Effector memory CD8-positive, alpha-beta T cell (primary cell): ENCODE measurements around the gene SSBP3.

Source experiments
- ATAC-seq: fragments of 150-1000 bp; cut with Tn5 transposase; replicated peaks from 2 replicates; pipeline ENCODE4 v1.10.0; 2021; ENCODE audit warnings: mild to moderate bottlenecking, moderate library complexity
- DNase-seq, 3 experiments: peaks; one replicate each; pipeline ENCODE4 v3.0.0; 2021
- H3K27ac Mint-ChIP-seq, 2 donors: one replicate each; pipeline ENCODE4 v1.8.0; 2022; ENCODE audit warnings: mild to moderate bottlenecking in 2 of 2, mixed read lengths in 2 of 2, moderate library complexity in 2 of 2
- H3K27me3 Mint-ChIP-seq, 2 donors: one replicate each; pipeline ENCODE4 v1.8.0; 2022; ENCODE audit warnings: mixed read lengths in 2 of 2
- H3K36me3 Mint-ChIP-seq: one replicate; pipeline ENCODE4 v1.8.0; 2022; ENCODE audit warnings: mild to moderate bottlenecking, moderate library complexity, mixed read lengths; ENCODE audit not compliant: insufficient read depth
- H3K4me1 Mint-ChIP-seq, 2 donors: one replicate each; pipeline ENCODE4 v1.8.0; 2022; ENCODE audit warnings: low read depth in 2 of 2, mixed read lengths in 2 of 2
- H3K4me3 Mint-ChIP-seq, 2 donors: one replicate each; pipeline ENCODE4 v1.8.0; 2022; ENCODE audit warnings: mild to moderate bottlenecking in 2 of 2, mixed read lengths in 2 of 2, moderate library complexity in 2 of 2
- H3K9me3 Mint-ChIP-seq, 2 donors: one replicate each; pipeline ENCODE4 v1.8.0; 2022; ENCODE audit warnings: mixed read lengths in 2 of 2

SSBP3 gene

GRCh38 chr1:54275349-54275748, 130.8 kb downstream of the SSBP3 start:
- H3K4me3 Mint-ChIP-seq, result no peak overlapping the region
- peaks cover 23% of the 10 kb centered on the region for H3K36me3 Mint-ChIP-seq
- no peak for DNase-seq
- no peaks in the 10 kb centered on the region for H3K9me3 Mint-ChIP-seq
- no peak for ATAC-seq
- peak overlapping the region; percentile 91 to 95 for H3K27ac Mint-ChIP-seq
- H3K4me1 Mint-ChIP-seq, result peaks cover 34 to 45% of the 10 kb centered on the region in 2 donors
- no peaks in the 10 kb centered on the region for H3K27me3 Mint-ChIP-seq

GRCh38 chr1:54274881-54275280, 131.3 kb downstream of the SSBP3 start:
- no peak overlapping the region for H3K4me3 Mint-ChIP-seq
- H3K27ac Mint-ChIP-seq, result peak overlapping the region; percentile 91 to 95
- peaks cover 34 to 45% of the 10 kb centered on the region in 2 donors for H3K4me1 Mint-ChIP-seq
- ATAC-seq (no peak), DNase-seq (no peak)
- no peaks in the 10 kb centered on the region for H3K9me3 Mint-ChIP-seq
- peaks cover 23% of the 10 kb centered on the region for H3K36me3 Mint-ChIP-seq
- no peaks in the 10 kb centered on the region for H3K27me3 Mint-ChIP-seq

- H3K27ac Mint-ChIP-seq, result peak overlapping the region; percentile 91 to 95
- H3K36me3 Mint-ChIP-seq, result peaks cover 23% of the 10 kb centered on the region
- peaks cover 36 to 46% of the 10 kb centered on the region in 2 donors for H3K4me1 Mint-ChIP-seq
- H3K9me3 Mint-ChIP-seq, result no peaks in the 10 kb centered on the region
- no peak overlapping the region for H3K4me3 Mint-ChIP-seq
- no peak for DNase-seq
- H3K27me3 Mint-ChIP-seq, result no peaks in the 10 kb centered on the region
- no peak for ATAC-seq
Measured at GRCh38 chr1:54274448-54274847, 131.7 kb downstream of the SSBP3 start.

GRCh38 chr1:54273795-54274163, 132.4 kb downstream of the SSBP3 start:
- Mint-ChIP-seq H3K27me3 (no peaks in the 10 kb centered on the region), H3K4me1 (peaks cover 43 to 49% of the 10 kb centered on the region in 2 donors), H3K4me3 (no peak overlapping the region), H3K27ac (peak overlapping the region in 1 of 2 donors; percentile 85), H3K36me3 (peaks cover 27% of the 10 kb centered on the region), H3K9me3 (no peaks in the 10 kb centered on the region)
- DNase-seq (no peak), ATAC-seq (no peak)

- ATAC-seq (no peak), DNase-seq (no peak)
- no peaks in the 10 kb centered on the region for H3K9me3 Mint-ChIP-seq
- peaks cover 47 to 53% of the 10 kb centered on the region in 2 donors for H3K4me1 Mint-ChIP-seq
- no peak overlapping the region for H3K4me3 Mint-ChIP-seq
- no peaks in the 10 kb centered on the region for H3K27me3 Mint-ChIP-seq
- peaks cover 29% of the 10 kb centered on the region for H3K36me3 Mint-ChIP-seq
- peak overlapping the region; percentile 60 to 85 for H3K27ac Mint-ChIP-seq
Measured at GRCh38 chr1:54273092-54273794, 133.0 kb downstream of the SSBP3 start.

GRCh38 chr1:54272772-54273091, 133.5 kb downstream of the SSBP3 start:
- Mint-ChIP-seq H3K9me3 (no peaks in the 10 kb centered on the region), H3K27me3 (no peaks in the 10 kb centered on the region), H3K4me1 (peaks cover 50 to 53% of the 10 kb centered on the region in 2 donors), H3K27ac (peak overlapping the region; percentile 60 to 85), H3K36me3 (peaks cover 34% of the 10 kb centered on the region), H3K4me3 (no peak overlapping the region)
- DNase-seq (no peak), ATAC-seq (no peak)

GRCh38 chr1:54272134-54272533, 134.1 kb downstream of the SSBP3 start:
- no peak for ATAC-seq
- Mint-ChIP-seq H3K4me3 (no peak overlapping the region), H3K27me3 (no peaks in the 10 kb centered on the region), H3K27ac (peak overlapping the region in 1 of 2 donors; percentile 85), H3K4me1 (peaks cover 50 to 54% of the 10 kb centered on the region in 2 donors), H3K9me3 (no peaks in the 10 kb centered on the region), H3K36me3 (peaks cover 36% of the 10 kb centered on the region)
- no peak for DNase-seq

- H3K4me1 Mint-ChIP-seq, result peaks cover 48 to 51% of the 10 kb centered on the region in 2 donors
Measured at GRCh38 chr1:54271341-54271740, 134.9 kb downstream of the SSBP3 start.

GRCh38 chr1:54270543-54270942, 135.7 kb downstream of the SSBP3 start:
- DNase-seq (no peak), ATAC-seq (no peak)
- Mint-ChIP-seq H3K9me3 (no peaks in the 10 kb centered on the region), H3K4me3 (no peak overlapping the region), H3K27ac (peak overlapping the region in 1 of 2 donors; percentile 83), H3K27me3 (no peaks in the 10 kb centered on the region), H3K4me1 (peaks cover 50 to 54% of the 10 kb centered on the region in 2 donors), H3K36me3 (peaks cover 34% of the 10 kb centered on the region)

More at GRCh38 chr1:54271341-54271740, 134.9 kb downstream of the SSBP3 start:
- no peak overlapping the region for H3K4me3 Mint-ChIP-seq
- H3K27me3 Mint-ChIP-seq, result no peaks in the 10 kb centered on the region
- ATAC-seq (no peak), DNase-seq (no peak)
- peaks cover 33% of the 10 kb centered on the region for H3K36me3 Mint-ChIP-seq
- H3K9me3 Mint-ChIP-seq, result no peaks in the 10 kb centered on the region
- H3K27ac Mint-ChIP-seq, result peak overlapping the region in 1 of 2 donors; percentile 21

GRCh38 chr1:54268762-54269297, 137.4 kb downstream of the SSBP3 start:
- Mint-ChIP-seq H3K4me1 (peaks cover 56 to 58% of the 10 kb centered on the region in 2 donors), H3K9me3 (no peaks in the 10 kb centered on the region), H3K4me3 (no peak overlapping the region), H3K27me3 (no peaks in the 10 kb centered on the region), H3K36me3 (peaks cover 36% of the 10 kb centered on the region), H3K27ac (peak overlapping the region; percentile 72 to 83)
- no peak for ATAC-seq
- no peak for DNase-seq

- DNase-seq (no peak), ATAC-seq (no peak)
- no peak overlapping the region for H3K4me3 Mint-ChIP-seq
- peaks cover 36% of the 10 kb centered on the region for H3K36me3 Mint-ChIP-seq
- peaks cover 57 to 59% of the 10 kb centered on the region in 2 donors for H3K4me1 Mint-ChIP-seq
- H3K27ac Mint-ChIP-seq, result peak overlapping the region in 1 of 2 donors; percentile 5
- no peaks in the 10 kb centered on the region for H3K9me3 Mint-ChIP-seq
- no peaks in the 10 kb centered on the region for H3K27me3 Mint-ChIP-seq
Measured at GRCh38 chr1:54267815-54268761, 138.1 kb downstream of the SSBP3 start.

GRCh38 chr1:54266908-54267307, 139.3 kb downstream of the SSBP3 start:
- ATAC-seq (no peak), DNase-seq (no peak)
- Mint-ChIP-seq H3K4me3 (no peak overlapping the region), H3K9me3 (no peaks in the 10 kb centered on the region), H3K36me3 (peaks cover 36% of the 10 kb centered on the region), H3K4me1 (peaks cover 54 to 56% of the 10 kb centered on the region in 2 donors), H3K27ac (peak overlapping the region in 1 of 2 donors; percentile 7), H3K27me3 (no peaks in the 10 kb centered on the region)

GRCh38 chr1:54266195-54266594, 140.0 kb downstream of the SSBP3 start:
- no peak overlapping the region for H3K4me3 Mint-ChIP-seq
- H3K27ac Mint-ChIP-seq, result no peak overlapping the region
- peaks cover 54 to 57% of the 10 kb centered on the region in 2 donors for H3K4me1 Mint-ChIP-seq
- no peaks in the 10 kb centered on the region for H3K9me3 Mint-ChIP-seq
- ATAC-seq, result no peak
- peaks cover 32% of the 10 kb centered on the region for H3K36me3 Mint-ChIP-seq
- H3K27me3 Mint-ChIP-seq, result no peaks in the 10 kb centered on the region
- DNase-seq, result no peak
